Skin epidermis (tissue), 12 donors: ENCODE data around the gene SDR39U1.

Experiments used
- H3K27ac ChIP-seq, 21 experiments: fragments of 200-600 bp; sonication (generic) in 11 of 21; one replicate each; pipeline ENCODE4 v1.5.0; 2020; ENCODE audit warnings: mild to moderate bottlenecking in 3 of 21, inconsistent platforms in 2 of 21, moderate library complexity in 2 of 21
- H3K4me3 ChIP-seq, 7 experiments: fragments of 200-600 bp; sonication (generic) in 2 of 7; one replicate each; pipeline ENCODE4 v1.5.0; 2020; ENCODE audit warnings: inconsistent platforms in 2 of 7, mild to moderate bottlenecking in 2 of 7, moderate library complexity in 1 of 7

Gene SDR39U1

DNA sequence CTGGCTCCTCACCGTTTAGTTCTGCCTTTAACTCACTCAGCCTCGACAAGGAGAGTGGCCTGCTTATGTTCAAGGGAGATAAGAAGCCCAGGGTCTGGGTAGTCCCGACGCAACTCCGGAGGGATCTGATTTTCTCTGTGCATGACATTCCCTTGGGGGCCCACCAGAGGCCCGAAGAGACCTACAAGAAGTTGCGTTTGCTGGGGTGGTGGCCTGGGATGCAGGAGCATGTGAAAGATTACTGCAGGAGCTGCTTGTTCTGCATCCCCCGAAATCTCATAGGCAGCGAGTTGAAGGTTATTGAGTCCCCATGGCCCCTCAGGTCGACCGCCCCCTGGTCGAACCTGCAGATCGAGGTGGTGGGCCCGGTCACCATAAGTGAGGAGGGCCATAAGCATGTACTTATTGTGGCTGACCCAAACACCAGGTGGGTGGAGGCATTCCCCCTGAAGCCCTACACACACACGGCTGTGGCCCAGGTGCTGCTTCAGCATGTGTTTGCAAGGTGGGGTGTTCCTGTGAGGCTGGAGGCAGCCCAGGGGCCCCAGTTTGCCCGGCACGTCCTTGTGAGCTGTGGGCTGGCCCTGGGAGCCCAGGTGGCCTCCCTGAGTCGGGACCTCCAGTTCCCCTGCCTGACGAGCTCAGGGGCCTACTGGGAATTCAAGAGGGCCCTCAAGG, 26.2 kb downstream of the SDR39U1 start:
- Histone ChIP-seq H3K4me3 (no peak overlapping the region), H3K27ac (no peak overlapping the region)

DNA sequence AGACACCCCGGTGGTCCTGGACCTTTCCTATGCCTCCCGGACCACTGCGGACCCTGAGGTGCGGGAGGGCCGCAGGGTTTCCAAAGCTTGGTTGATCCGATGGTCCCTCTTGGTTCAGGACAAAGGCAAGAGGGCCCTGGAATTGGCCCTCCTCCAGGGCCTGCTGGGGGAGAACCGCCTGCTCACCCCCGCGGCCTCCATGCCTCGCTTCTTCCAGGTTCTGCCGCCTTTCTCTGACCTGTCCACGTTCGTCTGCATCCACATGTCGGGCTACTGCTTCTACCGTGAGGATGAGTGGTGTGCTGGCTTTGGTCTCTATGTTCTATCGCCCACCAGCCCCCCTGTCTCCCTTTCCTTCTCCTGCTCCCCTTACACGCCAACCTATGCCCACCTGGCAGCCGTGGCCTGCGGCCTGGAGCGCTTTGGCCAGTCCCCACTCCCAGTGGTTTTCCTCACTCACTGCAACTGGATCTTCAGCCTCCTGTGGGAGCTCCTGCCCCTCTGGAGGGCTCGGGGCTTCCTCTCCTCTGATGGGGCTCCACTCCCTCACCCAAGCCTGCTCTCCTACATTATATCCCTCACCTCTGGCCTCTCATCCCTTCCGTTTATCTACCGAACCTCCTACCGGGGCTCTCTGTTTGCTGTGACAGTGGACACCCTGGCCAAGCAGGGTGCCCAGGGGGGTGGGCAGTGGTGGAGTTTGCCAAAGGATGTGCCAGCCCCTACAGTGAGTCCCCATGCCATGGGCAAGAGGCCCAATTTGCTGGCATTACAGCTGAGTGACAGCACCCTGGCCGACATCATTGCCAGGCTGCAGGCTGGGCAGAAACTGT, 26.9 kb downstream of the SDR39U1 start:
- Histone ChIP-seq H3K4me3 (no peak overlapping the region), H3K27ac (no peak overlapping the region)

DNA sequence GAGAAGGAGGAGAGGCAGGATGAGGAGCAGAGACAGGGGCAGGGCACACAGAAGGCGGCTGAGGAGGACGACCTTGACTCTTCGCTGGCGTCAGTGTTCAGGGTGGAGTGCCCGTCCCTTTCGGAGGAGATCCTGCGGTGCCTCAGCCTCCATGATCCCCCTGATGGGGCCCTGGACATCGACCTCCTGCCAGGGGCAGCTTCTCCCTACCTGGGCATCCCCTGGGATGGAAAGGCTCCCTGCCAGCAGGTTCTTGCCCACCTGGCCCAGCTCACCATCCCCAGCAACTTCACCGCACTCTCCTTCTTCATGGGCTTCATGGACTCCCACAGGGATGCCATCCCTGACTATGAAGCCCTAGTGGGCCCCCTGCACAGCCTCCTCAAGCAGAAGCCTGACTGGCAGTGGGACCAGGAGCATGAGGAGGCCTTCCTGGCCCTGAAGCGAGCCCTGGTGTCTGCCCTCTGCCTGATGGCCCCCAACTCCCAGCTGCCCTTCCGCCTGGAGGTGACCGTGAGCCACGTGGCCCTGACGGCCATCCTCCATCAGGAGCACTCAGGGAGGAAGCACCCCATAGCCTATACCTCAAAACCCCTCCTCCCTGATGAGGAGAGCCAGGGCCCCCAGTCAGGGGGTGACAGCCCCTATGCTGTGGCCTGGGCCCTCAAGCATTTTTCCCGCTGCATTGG, 27.7 kb downstream of the SDR39U1 start:
- no peak overlapping the region for H3K4me3 ChIP-seq
- H3K27ac ChIP-seq: no peak overlapping the region

DNA sequence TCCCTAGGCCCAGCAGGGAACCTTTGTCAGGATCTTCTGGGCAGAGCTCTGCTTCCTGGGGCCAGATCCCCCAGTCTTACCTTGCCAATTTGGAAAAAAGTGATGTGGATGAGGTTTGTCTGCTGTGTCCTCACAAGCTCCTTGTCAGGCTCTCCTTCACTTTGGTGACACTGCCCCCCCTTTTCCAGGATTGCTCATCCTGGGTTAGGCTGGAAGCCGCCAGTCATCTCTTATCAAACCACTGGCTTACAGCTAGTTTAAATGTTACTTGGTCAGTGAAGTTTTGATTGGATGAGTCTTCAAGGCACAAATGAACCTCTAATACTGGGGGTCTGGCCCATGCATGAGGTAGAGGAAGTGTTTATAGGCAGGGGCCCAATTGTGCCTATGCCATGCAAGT, 28.5 kb downstream of the SDR39U1 start:
- Histone ChIP-seq H3K4me3 (no peak overlapping the region), H3K27ac (no peak overlapping the region)

DNA sequence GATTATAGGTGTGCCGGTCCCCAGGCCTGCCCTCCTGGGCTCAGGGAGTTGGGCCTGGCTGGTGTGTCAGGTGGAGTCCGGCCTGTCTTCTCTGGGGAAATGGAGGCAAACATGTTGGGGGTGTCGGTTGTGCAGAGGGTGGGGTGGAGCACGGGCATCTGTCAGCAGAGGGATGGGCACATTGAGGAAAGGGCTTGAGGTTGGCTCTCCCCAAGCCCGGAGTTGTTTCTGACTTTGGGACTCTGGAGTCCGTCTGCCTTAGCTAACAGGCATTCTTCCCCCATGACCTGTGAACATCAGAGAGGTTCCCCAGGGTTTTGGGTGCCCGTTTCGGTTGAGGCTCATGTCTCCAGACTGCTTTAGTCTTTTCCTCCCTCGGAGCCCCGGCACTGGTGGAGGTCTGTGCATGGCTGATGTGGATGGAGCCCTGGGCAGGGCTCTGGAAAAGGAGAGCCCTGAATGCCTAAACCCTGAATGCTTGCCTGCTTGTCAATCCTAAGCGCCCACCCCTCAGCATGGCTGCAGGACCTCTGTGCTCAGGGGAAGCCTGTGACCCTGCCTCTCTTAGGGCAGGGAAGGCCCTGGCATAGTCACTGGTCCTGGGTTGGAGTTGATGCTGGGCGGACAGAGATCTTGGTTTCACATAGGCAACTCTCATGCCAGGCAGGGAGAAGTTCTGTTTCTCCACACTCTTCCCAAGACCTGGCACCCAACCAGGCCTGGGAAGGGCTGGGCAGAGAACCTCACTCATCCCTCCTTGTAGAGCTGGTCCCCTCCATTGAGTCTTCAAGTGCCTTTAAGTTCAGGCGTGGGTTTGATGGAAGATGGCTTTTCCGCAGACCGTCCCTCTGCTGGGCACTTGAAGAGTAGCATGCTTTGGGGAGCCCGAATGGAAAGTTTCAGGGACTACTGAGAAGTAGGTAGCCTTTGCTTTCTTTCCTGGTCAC, 30.9 kb downstream of the SDR39U1 start:
- H3K4me3 ChIP-seq: no peak overlapping the region
- peak overlapping the region in 1 of 21 experiments; percentile 7 for H3K27ac ChIP-seq

DNA sequence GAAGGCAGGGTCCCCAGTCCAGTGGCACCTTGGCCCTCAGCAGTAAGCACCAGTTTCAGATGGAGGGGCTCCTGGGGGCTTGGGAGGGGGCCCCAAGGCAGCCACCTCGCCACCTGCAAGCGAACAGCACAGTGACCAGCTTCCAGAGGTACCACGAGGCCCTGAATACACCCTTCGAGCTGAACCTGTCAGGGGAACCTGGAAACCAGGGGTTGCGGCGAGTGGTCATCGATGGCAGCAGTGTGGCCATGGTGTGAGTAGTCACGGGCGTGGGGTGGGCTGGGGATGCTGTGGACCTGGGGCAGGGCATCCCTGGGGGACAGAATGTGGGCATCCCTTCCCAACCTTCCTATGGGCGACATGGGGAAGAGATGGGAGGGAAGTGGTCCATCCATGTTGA, 32.6 kb downstream of the SDR39U1 start:
- no peak overlapping the region for H3K4me3 ChIP-seq
- no peak overlapping the region for H3K27ac ChIP-seq

DNA sequence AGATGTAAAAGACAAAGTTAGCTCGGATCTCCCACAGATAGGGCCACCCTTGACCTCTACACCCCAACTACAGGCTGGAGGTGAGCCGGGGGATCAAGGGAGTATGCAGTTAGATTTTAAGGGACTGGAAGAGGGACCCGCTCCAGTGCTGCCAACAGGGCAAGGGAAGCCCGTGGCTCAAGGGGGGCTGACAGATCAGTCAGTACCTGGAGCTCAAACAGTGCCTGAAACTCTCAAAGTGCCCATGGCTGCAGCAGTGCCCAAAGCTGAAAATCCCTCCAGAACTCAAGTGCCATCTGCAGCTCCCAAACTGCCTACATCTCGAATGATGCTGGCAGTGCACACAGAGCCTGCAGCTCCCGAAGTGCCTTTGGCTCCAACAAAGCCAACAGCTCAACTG, 33.4 kb downstream of the SDR39U1 start:
- Histone ChIP-seq H3K27ac (no peak overlapping the region), H3K4me3 (no peak overlapping the region)

DNA sequence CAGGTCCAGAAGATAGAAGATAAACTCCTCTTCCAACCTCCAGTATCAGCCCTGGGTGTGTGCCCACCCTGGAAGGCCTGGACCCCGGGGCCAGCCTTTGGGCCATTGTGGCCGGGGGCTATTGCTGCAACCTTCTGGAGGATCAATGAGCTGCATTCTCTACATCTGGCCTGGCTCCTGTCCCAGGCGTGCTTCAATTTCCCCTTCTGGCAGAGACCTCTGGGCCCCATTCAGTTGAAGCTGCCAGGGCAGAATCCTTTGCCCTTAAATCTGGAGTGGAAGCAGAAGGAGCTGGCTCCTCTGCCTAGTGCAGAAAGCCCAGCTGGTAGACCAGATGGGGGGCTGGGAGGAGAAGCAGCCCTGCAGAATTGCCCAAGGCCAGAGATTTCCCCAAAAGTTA, 33.8 kb downstream of the SDR39U1 start:
- Histone ChIP-seq H3K27ac (no peak overlapping the region), H3K4me3 (no peak overlapping the region)

DNA sequence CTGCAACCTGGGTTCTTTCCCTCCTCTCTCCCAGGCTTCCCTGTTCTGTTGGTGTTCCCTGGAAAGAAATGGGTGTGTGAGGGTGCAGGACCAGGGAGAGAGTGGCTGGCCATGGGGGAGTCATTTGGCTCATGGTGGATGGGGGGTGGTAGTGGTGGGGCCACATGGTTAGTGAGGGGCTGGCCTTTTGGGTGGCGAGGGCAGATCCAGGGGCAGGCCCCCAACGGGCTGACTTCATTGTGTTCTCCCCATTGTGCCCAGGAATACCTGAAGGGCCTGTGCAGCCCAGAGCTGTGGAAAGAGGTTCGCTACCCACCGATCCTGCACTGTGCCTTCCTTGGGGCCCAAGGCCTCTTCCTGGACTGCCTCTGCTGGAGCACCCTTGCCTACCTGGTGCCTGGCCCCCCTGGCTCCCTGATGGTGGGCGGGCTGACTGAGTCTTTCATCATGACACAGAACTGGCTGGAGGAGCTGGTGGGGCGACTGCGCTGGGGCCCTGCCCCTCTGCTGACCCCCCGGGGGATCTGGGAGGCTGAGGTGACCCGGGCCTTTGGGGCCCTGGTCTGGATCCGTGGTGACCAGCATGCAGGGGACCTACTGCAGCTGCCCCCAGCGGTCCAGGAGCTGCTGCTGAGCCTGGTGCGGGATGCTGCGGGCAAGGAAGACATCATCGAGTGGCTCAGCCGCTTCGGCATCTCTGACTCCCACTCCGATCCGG, 34.8 kb downstream of the SDR39U1 start:
- Histone ChIP-seq H3K27ac (no peak overlapping the region), H3K4me3 (no peak overlapping the region)

DNA sequence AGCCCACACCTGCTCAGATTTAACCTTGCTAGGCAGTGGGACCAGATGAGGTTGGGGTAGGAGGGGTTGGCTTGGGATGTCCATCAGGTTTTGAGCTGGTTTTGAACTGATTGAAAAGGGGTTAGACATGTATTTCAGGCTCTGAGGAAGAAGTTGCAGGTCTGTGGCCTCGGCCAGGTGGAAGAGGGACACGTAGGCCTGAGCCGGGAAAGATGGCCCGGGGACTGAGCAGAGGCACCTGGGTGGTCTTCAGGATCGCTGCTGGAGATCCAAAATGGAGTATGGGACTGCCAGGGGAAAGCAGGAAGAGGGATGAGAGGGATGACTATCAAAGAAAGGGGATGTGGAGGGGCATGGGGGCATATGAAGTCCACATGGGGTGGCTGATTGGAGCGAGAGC, 36.2 kb downstream of the SDR39U1 start:
- no peak overlapping the region for H3K4me3 ChIP-seq
- no peak overlapping the region for H3K27ac ChIP-seq

DNA sequence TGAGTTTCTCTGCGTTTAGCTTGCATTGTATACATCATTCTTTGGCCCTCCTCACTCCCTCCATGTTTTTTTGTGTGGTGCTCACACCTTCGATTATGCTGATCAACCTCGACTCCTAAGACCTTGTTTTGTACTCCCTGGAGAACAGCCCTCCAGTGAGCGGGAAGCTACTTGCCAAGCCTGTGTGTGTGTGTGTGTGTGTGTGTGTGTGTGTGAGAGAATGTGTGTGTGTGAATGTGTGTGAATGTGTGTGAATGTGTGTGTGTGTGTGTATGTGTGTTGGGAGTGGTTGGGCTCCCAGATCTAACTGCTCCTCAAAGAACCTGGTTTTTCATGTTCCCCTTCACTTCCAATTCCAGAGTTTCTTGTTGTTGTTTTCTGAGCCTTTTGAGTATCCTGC, 37.8 kb downstream of the SDR39U1 start:
- no peak overlapping the region for H3K27ac ChIP-seq
- no peak overlapping the region for H3K4me3 ChIP-seq

DNA sequence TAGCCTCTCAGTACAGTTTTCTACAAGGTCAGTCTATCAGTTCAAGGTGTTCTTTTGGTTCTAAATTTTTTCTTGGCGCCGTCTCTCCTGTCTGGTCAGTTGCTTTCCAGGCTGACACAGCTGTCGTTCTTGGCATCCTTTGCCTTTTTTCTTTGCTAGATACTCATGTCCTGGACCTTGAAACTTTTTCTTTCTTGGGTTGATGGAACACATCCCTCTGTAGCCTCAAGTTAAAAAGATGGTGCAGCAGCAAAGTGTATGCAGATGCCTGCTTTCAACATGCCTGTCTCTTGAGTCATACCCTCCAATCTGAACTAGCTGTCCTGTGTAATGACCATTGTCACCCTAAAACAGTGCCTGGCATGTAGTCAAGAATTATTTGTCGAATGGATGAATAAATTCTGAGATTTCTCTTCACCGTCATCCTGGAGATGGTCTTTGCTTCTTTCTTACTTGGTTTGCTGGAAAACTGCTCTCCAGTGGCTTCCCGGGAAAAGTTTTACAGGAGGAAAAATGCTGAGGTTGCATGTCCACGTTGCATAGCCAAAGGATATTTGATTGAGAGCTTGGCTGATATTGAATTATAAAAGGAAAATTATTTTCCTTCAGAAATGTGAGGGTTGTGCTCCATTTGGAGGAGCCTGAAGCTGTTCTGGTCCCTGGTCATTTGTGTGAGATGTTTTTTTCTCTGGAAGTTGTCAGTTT, 39.1 kb downstream of the SDR39U1 start:
- Histone ChIP-seq H3K27ac (peak overlapping the region in 1 of 21 experiments; percentile 27), H3K4me3 (no peak overlapping the region)

DNA sequence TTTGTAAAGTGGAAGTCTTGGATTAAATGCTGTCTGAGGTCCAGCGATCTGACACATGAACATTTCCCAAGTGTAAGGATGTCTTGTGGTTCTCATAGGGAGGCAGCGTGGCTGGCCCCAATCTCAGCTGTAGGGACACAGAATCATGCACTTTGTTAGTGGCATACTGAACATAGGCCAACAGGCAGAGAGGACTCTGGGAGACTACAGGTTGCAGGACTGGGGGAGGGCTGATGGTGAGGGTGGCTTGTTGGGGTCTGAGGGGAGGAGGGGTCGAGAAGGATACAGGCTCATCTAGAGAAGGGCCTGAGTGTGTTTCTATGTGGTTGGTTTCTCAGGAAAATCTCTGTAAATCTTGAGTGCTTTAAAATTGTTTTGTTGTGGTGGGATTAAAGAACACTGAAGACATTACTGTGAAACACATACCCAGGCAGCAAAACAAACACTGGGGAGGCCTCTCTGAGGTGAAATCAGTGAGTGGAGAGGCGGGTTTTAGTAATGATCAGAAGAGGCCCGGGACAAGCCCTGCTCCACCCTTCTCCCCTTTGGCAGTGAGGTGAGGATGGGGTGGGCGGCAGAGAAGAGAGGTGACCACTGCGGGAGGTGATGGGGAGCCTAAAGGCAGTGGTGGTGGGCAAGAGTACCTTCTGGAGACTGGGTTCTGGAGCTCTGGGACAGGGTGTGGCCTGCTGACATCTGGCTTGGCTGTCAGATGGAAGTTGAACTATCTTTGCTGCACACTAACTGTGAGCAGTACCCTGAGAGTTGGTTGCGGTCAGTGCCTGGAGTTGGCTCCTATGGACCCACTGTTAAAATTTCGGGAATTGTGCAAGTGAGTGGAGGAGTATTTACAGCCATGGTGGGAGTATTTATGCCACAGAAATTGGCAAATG, 40.5 kb downstream of the SDR39U1 start:
- Histone ChIP-seq H3K4me3 (no peak overlapping the region), H3K27ac (peak overlapping the region in 1 of 21 experiments; percentile 46)

DNA sequence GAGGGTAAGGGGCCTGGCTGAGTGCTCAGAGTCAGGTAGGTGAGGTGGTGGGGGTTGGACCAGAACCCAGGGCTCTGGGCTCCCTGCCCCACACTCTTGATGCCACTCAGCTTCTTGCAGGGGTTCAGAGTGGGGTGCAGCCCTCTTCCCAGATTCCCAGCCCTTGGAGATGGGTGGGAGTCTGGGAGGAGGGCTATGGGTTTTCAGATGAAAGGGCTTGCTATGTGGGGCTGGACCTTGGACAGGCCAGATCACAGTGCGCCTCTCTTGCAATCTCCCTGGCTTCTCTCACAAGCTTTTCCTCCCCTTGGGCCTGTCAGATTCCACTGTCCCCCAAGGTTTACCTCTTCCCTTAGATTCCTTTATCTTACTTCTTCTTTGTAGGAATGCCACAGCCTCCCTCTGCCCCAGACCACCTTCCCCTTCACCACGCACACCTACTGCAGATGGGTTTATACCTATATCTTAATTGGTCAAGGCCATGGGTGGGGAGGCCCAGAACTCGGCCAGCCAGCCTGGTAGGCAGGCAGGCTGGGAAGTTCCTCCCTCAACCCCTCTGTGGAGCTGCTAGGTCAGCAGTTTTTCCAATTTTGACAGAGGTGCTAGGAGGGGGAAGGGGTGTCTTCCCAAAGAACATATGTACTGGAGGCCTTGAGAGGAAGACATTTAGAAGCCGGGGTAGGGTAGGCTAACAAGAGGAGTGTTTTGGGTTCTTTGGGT, 42.4 kb downstream of the SDR39U1 start:
- H3K4me3 ChIP-seq: peak overlapping the region in 6 of 7 experiments; percentile 36 to 74 (median 64)
- H3K27ac ChIP-seq: peak overlapping the region in 14 of 21 experiments; percentile 16 to 92 (median 82)

DNA sequence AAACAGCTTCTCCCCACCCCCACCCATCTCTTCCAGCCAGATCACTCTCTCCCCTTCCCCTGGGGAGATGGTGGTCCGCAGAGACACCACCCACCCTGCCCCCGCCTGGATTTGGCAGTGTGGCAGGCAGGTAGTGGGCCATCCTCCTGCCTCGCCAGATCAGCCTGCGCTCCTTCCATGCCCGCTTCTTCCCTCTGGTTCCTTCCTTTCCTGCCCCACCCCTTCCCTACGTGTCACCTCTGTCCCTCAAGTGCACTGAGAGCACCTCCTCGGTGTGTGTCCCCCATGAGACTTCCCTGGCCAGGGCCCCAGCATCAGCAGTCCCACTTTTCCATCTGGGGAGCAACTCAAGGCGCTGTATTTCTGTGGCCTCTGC, 43.1 kb downstream of the SDR39U1 start:
- H3K27ac ChIP-seq: peak overlapping the region in 19 of 21 experiments; percentile 67 to 92 (median 81)

DNA sequence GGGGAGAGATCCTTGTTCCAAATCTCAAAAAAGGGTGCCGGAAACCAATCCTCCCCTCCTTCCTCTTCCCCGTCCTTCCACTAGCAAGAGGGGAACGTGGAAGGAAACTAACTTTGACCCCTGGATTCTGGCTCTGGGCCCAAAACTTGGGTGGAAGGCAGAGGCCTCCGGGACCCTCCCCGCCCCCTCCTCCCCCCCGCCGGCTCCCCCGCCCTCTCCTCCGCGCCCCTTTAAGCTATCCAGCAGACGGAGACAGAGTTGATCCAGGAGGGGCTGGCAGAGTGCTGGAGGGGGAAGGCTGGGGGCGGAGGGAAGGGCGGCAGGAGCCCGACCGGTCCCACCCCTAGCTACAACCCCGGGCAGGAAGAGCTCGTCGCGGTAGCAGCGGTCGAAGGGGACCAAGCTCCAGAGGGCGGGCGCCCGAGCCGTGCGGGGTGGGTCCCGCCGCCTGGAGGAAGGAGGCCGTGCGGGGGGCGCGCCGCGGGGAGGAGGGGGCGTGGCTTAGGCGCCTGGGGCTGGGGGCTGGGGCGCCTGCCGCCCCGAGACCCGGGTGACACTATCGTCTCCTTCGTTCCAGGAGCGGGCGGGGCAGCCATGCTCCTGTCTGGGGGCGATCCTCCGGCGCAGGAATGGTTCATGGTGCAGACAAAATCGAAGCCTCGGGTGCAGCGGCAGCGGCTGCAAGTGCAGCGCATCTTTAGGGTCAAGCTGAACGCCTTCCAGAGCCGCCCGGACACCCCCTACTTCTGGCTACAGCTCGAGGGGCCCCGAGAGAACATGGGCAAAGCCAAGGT, 43.7 kb downstream of the SDR39U1 start, which contains the start of gene NYNRIN:
Gene NYNRIN, plus strand, starts transcription at position 351 of the 794 bp plus-strand sequence. Its CDS starts 244 bp downstream, at position 595.
- peak within 1 kb of the TSS; percentile 36 to 74 (median 63) for H3K4me3 ChIP-seq
- H3K27ac ChIP-seq: peak within 1 kb of the TSS in 20 of 21 experiments; percentile 42 to 92 (median 80)

More for the DNA sequence above, 43.1 kb downstream of the SDR39U1 start:
- peak overlapping the region; percentile 36 to 74 (median 63) for H3K4me3 ChIP-seq
